NCI-H510A treated with DMSO at 0.1 percent for 48 hours (cell line): ENCODE results near the gene MLLT10.

Experiments used
- DNase-seq: peaks from one replicate; lab custom pipeline; 2025; lab: John Stamatoyannopoulos, UW

The MLLT10 gene

DNA sequence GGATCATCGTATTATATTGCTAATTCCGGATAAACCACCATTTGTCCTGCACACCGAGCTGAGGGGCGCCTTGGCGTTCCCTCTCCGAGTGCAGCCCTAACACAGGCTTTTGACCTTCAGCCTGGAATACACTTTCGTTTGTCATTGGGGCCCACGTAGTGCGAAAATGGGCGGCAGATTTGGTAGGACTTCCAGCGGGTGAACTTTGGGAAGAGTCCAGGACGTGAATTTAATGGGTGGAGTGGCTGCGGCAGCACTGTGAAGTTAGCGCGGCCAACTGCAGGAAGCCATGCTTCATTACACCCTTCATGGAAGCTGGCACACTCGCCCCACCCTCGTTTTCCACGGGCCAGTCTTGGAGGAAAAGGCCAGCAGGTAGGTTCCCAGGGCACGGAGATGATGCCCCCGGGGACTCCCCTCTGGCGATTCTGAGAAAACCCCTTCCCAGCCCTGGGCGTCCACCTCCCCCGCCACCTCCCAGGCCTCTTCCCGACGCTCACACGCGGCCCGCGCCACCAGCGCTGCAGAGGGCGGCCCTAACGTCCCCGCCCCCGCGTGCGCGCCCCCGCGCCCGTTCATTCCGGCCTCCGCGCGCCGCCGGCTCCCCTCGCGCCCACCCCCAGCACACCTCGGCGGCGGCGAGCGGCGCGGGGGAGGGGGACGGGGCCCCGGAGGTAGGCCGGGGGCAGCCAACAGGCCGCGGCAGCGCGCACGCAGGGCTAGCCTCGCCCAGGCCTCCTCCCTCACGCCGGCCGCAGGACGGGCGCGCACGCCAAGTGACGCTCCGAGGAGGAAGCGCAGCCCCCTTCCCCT is at the start of gene MLLT10:
Gene MLLT10 (plus strand): TSS at position 766 of the 813 bp plus-strand sequence. CDS start 413 bp downstream, outside the sequence.
- peak; percentile 66 for DNase-seq

GRCh38 chr10:21487416-21488180 is 46.4 kb upstream of the MLLT10 start:
- no peak for DNase-seq

- no peak for DNase-seq
Observed at GRCh38 chr10:21488246-21488956, 45.6 kb upstream of the MLLT10 start.

- no peak for DNase-seq
Observed at GRCh38 chr10:21488957-21489446, 45.0 kb upstream of the MLLT10 start.

DNA sequence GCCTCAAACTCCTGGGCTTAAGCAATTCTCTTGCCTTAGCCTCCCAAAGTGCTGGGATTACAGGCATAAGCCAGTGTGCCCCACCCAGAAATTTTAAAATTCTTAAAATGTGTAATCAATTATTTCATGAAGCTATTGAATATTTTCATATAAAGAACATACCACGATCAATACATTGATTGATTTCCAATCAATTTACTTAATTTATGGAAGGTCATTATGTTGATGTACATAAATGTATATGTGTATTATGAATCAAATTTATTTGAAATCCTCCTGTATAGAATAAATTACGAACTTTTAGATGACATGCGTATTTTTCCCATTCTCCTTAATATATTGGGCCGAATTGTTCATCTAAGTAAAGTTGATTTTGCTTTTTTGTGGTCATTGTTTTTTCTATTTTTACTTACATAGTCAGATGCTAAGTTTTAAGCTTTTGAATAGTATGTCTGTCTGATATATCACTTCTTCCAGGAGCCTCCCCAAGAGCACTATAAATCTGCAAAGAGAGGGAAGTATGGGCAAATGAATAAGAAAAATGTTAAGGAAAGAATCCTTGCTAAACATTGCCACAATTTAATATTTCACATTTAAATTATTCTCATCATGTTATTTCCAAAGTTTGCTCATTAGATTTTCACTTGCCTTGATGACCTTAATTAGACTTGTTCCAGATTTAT is 43.9 kb upstream of the MLLT10 start:
- DNase-seq = no peak

DNA sequence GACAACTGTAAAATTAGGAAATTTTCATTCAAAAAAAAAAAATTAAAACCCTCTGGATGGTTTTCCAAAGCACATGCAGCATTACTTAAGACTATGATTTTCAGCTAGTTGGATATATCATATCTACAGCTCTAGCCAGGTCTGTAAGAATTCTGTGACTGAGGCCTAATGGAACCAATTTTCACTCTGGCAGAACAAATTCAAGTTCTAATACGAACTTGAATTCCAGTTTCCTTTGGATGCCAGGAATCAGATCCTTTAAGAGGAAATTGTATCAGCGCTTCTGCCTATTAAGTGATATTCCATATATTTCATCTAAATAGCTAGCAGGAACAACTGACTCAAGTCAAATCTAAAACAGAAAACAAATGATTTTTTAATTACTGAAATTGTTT is 43.3 kb upstream of the MLLT10 start:
- DNase-seq = no peak

DNA sequence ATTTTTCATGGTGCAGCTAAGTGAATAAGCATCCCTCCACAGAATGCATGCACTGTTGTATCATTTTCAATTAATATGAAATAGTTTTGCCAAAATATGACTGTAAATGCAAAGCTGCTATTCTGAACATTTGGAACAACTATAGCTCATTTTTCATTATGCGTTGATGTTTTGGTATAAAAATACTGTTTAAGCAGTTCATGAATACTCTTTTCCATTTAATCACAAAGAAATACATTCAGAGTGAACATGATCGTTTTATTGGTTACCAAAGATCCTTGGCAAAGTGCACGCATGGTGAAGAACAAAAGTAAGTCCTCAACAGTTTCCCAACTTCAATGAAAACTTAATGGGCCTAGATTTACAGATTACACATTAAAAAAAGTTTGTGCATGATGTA is 41.6 kb upstream of the MLLT10 start:
- no peak for DNase-seq

DNA sequence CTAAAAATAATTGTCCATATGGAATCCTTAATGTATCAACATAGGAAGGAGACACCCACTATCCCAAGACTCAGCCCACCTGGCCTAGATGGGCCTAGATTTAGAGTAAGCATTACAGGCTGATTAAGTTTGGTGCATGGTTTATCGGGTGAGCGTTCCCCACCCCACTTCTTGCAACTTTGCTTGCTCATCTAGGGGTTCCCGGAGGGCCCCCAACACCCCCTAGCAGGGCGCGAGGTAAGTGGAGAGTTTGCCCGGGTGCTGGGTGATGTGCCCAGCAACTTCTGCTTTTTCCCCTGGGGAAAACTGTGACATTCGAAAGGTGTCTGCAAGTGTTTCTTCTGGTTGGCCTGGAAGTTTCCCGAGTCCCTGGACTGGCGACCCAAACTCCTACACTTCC is 40.2 kb upstream of the MLLT10 start:
- no peak for DNase-seq

- DNase-seq = no peak
Observed at GRCh38 chr10:21494191-21495001, 39.6 kb upstream of the MLLT10 start.

GRCh38 chr10:21495002-21495751 is 38.9 kb upstream of the MLLT10 start:
- DNase-seq = no peak

DNA sequence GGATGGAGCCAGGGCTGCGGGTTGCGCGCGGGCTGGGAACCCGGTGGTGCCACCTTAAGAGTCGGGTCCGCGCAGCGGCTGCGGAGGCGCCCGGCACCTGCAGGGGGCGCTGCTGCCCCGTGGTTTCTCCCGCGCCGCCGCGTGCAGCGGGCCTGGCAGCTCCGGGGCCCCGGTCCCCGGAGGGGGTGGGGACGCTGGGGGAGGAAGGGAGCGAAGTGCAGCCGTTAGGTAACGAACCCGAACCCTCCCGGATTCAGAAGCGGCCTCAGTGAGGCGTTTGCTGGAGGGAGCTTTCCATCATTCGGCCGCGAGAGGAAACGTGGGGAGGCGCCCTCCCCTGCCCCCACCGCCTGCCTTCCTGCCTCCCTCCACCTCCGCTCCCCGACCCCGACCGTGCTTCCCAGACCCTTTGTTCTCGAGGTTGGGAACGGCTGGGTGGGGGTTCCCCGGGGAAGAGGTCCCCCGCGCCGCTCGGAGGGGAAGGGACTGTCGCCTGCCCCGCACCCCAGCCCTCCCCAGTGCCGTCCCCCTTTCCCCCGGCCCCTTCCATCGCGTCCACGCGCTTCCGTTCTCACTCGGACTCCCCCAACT is 38.2 kb upstream of the MLLT10 start:
- peak; percentile 49 for DNase-seq

- DNase-seq = peak; percentile 7
Observed at GRCh38 chr10:21496343-21497176, 37.5 kb upstream of the MLLT10 start.

DNA sequence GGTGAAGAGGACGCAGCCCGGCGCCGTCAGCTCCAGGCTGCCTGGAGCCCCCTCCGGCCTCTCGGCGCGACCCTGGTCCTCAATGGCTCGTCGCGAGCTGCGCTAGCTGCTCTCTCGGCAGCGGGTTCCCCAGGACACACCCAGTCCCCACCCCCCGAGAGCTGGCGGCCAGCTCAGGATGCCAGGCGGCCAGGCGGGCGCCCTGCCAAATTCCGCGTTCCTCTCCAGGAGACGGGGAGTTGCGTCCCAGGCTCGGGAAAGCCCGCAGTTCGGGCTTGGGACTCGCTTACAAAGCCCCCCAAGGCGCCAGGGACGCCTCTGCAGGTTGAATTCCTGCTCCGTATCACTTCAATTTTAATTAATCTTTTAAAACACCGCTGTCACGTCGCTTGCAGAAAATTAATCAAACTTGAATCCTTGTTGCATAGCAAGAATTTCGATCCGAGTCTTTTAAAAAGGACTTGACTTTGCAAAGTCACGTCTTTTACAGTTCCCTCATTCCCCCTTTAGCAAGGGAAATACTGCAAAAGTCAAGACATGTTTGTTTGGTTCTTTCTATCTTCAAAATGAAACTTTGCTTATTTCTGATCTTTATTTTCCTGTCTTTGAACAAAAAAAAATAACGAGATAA is 36.7 kb upstream of the MLLT10 start:
- peak; percentile 22 for DNase-seq

DNA sequence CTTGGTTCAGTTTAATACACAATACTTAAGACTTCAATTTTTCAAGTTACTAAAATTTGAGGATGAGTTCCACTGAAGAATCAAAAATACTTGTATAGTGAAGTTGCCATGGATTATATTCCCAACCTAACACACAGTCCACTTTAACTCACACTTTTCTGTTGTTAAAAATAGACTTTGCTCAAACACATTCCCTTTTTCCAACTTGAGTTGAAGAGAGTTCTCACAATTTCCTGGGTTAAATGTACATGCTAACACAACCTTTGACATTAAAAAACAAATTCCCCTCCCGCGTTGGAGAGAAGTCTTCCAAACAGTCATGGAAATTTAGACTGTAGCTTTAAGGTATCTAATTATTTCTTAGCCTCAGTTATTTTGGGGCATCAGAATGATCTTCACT is 35.7 kb upstream of the MLLT10 start:
- DNase-seq = no peak

DNA sequence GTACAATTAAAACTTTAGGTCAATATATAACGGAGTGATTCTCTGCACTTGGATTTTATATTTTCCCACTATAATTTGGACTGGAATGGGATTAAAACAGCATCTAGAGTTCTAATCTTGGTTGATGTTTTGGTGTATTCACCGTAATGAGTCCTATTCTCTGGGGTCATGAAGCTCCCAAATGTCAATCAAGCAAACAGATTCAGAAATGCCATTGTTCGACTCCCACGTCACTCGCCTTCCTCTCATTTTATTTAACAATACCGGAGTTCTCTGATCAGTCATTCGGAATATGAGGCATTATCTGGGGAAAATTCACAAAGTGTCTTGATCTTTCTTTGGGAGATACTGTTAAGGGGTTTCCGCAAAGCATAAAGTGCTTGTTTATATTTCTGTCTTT is 35.0 kb upstream of the MLLT10 start:
- DNase-seq = no peak

DNA sequence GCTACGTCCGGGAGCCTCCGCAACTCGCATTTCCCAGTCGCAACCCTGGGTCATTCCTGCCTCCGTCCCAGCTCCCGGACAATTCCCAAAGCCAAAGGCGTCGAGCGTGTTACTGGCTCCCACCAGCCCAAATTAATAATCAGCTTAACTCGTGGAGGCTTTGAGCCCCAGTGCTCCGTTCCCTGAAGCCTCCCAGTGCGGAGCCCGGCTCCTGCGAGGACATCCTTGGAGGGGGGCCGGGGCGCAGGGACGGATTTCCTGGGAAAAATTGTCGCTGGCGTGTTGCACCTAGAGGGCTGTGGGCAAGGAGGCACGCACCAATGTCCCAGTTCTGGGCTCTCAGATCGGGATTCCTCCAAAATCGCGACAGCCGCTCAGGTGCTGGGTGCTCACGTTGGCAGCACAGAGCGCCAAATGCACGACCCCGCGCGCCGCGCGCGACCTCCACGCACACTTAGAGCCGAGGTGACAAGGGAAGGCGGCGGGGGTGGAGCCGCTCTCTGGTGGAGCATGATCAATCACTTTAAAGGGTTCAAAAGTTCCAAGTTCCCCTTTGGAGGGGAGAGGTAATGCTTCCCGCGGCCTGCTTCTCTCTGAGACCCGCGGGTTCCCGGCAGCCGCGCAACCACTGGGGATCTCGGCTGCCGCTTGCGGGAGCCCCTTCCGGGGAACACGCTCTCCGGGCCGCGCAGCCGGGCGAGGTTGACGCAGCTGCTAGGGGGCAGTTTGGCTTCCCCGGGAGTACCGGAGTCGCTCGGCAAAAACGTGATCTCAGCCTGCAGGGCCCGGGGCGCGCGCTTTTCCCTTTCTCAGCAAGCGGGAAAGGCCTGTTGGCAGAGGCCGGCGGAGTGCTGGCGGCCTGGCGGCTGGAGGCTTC is 34.1 kb upstream of the MLLT10 start:
- no peak for DNase-seq

DNA sequence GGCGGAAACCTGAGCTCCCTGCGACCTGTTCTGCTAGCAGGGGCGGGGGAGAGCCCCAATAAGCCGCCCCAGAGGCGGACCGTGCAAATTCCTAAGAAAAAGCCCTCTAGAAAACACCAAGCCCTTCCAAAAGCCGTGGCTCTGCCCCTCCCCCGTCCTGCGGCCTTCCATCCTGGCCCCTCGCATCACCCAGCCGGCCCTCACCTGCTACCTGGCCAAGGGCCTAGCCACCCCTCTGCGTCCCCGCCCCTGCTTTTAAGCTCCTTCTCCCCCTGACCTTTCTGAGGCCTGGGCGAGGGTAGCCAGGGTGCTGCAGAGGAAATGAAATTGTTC is 33.5 kb upstream of the MLLT10 start:
- no peak for DNase-seq

DNA sequence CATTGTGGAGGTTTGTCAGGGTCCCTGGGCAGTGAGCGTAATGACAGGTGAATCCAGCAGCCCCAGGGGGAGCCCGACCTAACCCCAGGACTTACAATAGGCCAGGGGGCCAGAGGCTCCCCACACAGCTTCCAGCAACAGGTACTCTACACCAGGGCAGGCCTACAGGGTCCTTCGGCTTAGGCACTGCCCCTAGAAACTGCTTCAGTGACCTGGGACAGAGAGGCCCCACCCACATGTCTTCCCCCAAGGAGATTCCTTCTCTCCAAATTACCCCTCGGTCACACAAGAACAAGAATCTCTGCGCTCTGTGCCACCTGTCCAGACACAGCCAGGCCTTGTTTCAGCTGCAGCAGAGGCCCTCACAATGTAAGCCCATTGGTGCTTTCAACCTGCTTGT is 32.9 kb upstream of the MLLT10 start:
- DNase-seq = no peak
